SK-N-SH (cell line): Measurements from ENCODE around the gene ATP11A. TPM values are rescaled to one million over a fixed set of nuclear protein-coding genes. Genes with fewer than 3 reads are reported as not detected.

ENCODE experiments used
- CTCF ChIA-PET: fragments of 300-600, 350-600 bp; formaldehyde crosslinking; extraction: SDS; loops from one replicate; lab custom pipeline; 2021; lab: Yijun Ruan, JAX
- POLR2A ChIA-PET: fragments of 350-600 bp; sonication (Branson Sonifier 250); formaldehyde crosslinking; extraction: SDS; loops from one replicate; lab custom pipeline; 2020; ENCODE audit warnings: antibody characterized with exemption, inconsistent platforms; lab: Yijun Ruan, JAX
- DNase-seq: peaks from one replicate; pipeline ENCODE4 v3.0.0; 2012
- H2AFZ ChIP-seq: fragments of 200-600 bp; sonication (generic); 2 replicates; pipeline ENCODE4 v1.8.1; 2016; ENCODE audit warnings: antibody characterized with exemption, mild to moderate bottlenecking, low read depth
- H3F3A ChIP-seq: fragments of 200-600 bp; sonication (generic); replicated peaks from 2 replicates; pipeline ENCODE3; 2016; ENCODE audit warnings: antibody characterized with exemption, mild to moderate bottlenecking; ENCODE audit not compliant: insufficient read depth
- H3K27ac ChIP-seq, 2 experiments: fragments of 200-500 bp in 1 of 2; fragments of 200-600 bp in 1 of 2; sonication (Bioruptor generic) in 1 of 2; sonication (generic), shearing (Covaris generic) in 1 of 2; 2 replicates each; pipeline versions ENCODE4 v1.5.1 to v1.6.1; 2014 to 2016; ENCODE audit warnings: low read depth in 2 of 2, inconsistent platforms in 1 of 2, low read length in 1 of 2, mild to moderate bottlenecking in 1 of 2, mixed read lengths in 1 of 2
- H3K27me3 ChIP-seq: fragments of 200-600 bp; sonication (generic), shearing (Covaris generic); 2 replicates; pipeline ENCODE4 v1.6.1; 2016; ENCODE audit warnings: mixed run types; ENCODE audit not compliant: insufficient read depth
- H3K36me3 ChIP-seq, 2 experiments: fragments of 200-500 bp in 1 of 2; fragments of 200-600 bp in 1 of 2; sonication (Bioruptor generic) in 1 of 2; sonication (generic) in 1 of 2; replicated peaks in 1 of 2; 2 replicates each; pipeline versions ENCODE3 to v1.5.1; 2014 to 2016; ENCODE audit warnings: low read length in 1 of 2, mild to moderate bottlenecking in 1 of 2; ENCODE audit not compliant: insufficient read depth in 2 of 2, control insufficient read depth in 1 of 2
- H3K4me1 ChIP-seq, 2 experiments: fragments of 200-500 bp in 1 of 2; fragments of 200-600 bp in 1 of 2; sonication (Bioruptor generic) in 1 of 2; sonication (generic), shearing (Covaris generic) in 1 of 2; 2 replicates each; pipeline versions ENCODE4 v1.5.1 to v1.6.1; 2014 to 2016; ENCODE audit warnings: low read depth in 1 of 2, low read length in 1 of 2, mixed run types in 1 of 2; ENCODE audit not compliant: insufficient read depth in 2 of 2, control insufficient read depth in 1 of 2
- H3K4me2 ChIP-seq: fragments of 200-600 bp; sonication (generic), shearing (Covaris generic); 2 replicates; pipeline ENCODE4 v1.6.1; 2017; ENCODE audit warnings: mixed run types
- H3K4me3 ChIP-seq, 2 experiments: fragments of 200-500 bp in 1 of 2; fragments of 200-600 bp in 1 of 2; sonication (Bioruptor generic) in 1 of 2; sonication (generic), shearing (Covaris generic) in 1 of 2; 2 replicates each; pipeline versions ENCODE4 v1.5.1 to v1.8.1; 2014 to 2016; ENCODE audit warnings: low read depth in 2 of 2, inconsistent platforms in 1 of 2, low read length in 1 of 2, mild to moderate bottlenecking in 1 of 2, mixed read lengths in 1 of 2, moderate library complexity in 1 of 2
- H3K79me2 ChIP-seq: fragments of 200-600 bp; sonication (generic); 2 replicates; pipeline ENCODE4 v1.8.1; 2017; ENCODE audit warnings: mild to moderate bottlenecking; ENCODE audit not compliant: insufficient read depth
- H3K9ac ChIP-seq: fragments of 200-600 bp; sonication (generic); 2 replicates; pipeline ENCODE4 v1.6.1; 2017; ENCODE audit warnings: mixed run types
- H3K9me2 ChIP-seq: fragments of 200-600 bp; sonication (generic); 2 replicates; pipeline ENCODE4 v1.6.1; 2017; ENCODE audit warnings: mixed run types
- H3K9me3 ChIP-seq: fragments of 200-600 bp; sonication (generic); 2 replicates; pipeline ENCODE4 v1.6.1; 2017; ENCODE audit warnings: mixed run types, mild to moderate bottlenecking, moderate library complexity
- H4K20me1 ChIP-seq: fragments of 200-600 bp; sonication (generic); 2 replicates; pipeline ENCODE4 v1.6.1; 2017; ENCODE audit warnings: mild to moderate bottlenecking, mixed run types; ENCODE audit not compliant: insufficient read depth
- CHD2 ChIP-seq: fragments of 150-350 bp; IDR thresholded peaks from 2 replicates; pipeline ENCODE4 v1.6.1; 2018; ENCODE audit warnings: low read length; ENCODE audit not compliant: partially characterized antibody
- EP300 ChIP-seq, 2 experiments: IDR thresholded peaks; 2 replicates each; pipeline versions ENCODE4 v1.4.0 to v1.6.1; 2012; ENCODE audit warnings: borderline replicate concordance in 1 of 2, low read depth in 1 of 2, low read length in 1 of 2
- FOXM1 ChIP-seq: IDR thresholded peaks from 2 replicates; pipeline ENCODE4 v1.4.0; 2012; ENCODE audit warnings: low read depth, mild to moderate bottlenecking
- GATA2 ChIP-seq: sonication (generic); formaldehyde crosslinking; IDR thresholded peaks from 2 replicates; pipeline ENCODE4 v1.5.0; 2020; ENCODE audit warnings: mild to moderate bottlenecking, missing genetic modification reagents
- JUND ChIP-seq: IDR thresholded peaks from 2 replicates; pipeline ENCODE4 v1.4.0; 2012
- MXI1 ChIP-seq: IDR thresholded peaks from 2 replicates; pipeline ENCODE4 v1.6.1; 2012; ENCODE audit warnings: mild to moderate bottlenecking, low read depth, low read length, improper control_type of control experiment
- NFIC ChIP-seq: IDR thresholded peaks from 2 replicates; pipeline ENCODE4 v1.4.0; 2012; ENCODE audit warnings: borderline replicate concordance
- NRF1 ChIP-seq: IDR thresholded peaks from 2 replicates; pipeline ENCODE4 v1.6.1; 2012; ENCODE audit warnings: low read depth, mild to moderate bottlenecking, low read length
- RCOR1 ChIP-seq: fragments of 150-350 bp; IDR thresholded peaks from 2 replicates; pipeline ENCODE4 v1.6.1; 2017; ENCODE audit warnings: antibody characterized with exemption, low read length
- RXRA ChIP-seq: IDR thresholded peaks from 2 replicates; pipeline ENCODE4 v1.4.0; 2012; ENCODE audit warnings: low read depth, mild to moderate bottlenecking, borderline replicate concordance
- SIN3A ChIP-seq: IDR thresholded peaks from 2 replicates; pipeline ENCODE4 v1.6.1; 2012; ENCODE audit warnings: low read depth, mild to moderate bottlenecking, low read length, moderate library complexity, borderline replicate concordance
- SMC3 ChIP-seq: IDR thresholded peaks from 2 replicates; pipeline ENCODE4 v1.6.1; 2012; ENCODE audit warnings: low read depth, low read length, improper control_type of control experiment
- TCF12 ChIP-seq: IDR thresholded peaks from 2 replicates; pipeline ENCODE4 v1.4.0; 2012
- YY1 ChIP-seq: IDR thresholded peaks from 2 replicates; pipeline ENCODE4 v1.4.0; 2012; ENCODE audit warnings: low read depth, mild to moderate bottlenecking
- whole genome bisulfite sequencing: methylation state at CpG from one replicate; pipeline ENCODE4 v1.1.6; 2017; ENCODE audit warnings: low lambda C conversion rate; 5-methylcytosine and 5-hydroxymethylcytosine counted together
- polyA plus RNA-seq, 3 experiments: library from polyadenylated mRNA; depleted of rRNA; stranded (reverse); fragments of >200 nt; gene quantifications; 2 replicates each; pipeline ENCODE4 v1.2.3, GENCODE V29; 2012
- TF ChIP-seq, protein P1 (sequence below): fragments of 150-350 bp; IDR thresholded peaks from 2 replicates; pipeline ENCODE4 v1.6.1; 2017; ENCODE audit warnings: antibody characterized with exemption, low read length, low read depth, borderline replicate concordance
- TF ChIP-seq, protein P2 (sequence below): IDR thresholded peaks from 2 replicates; pipeline ENCODE4 v1.4.0; 2012; ENCODE audit warnings: low read depth, borderline replicate concordance
- TF ChIP-seq, protein P3 (sequence below): IDR thresholded peaks from 2 replicates; pipeline ENCODE4 v1.6.1; 2012; ENCODE audit warnings: mild to moderate bottlenecking, low read depth, low read length, moderate library complexity

Gene ATP11A
- polyA plus RNA-seq, 1 of the 3 experiments (the other 2 are of a cell fraction) = 4.1 TPM

DNA sequence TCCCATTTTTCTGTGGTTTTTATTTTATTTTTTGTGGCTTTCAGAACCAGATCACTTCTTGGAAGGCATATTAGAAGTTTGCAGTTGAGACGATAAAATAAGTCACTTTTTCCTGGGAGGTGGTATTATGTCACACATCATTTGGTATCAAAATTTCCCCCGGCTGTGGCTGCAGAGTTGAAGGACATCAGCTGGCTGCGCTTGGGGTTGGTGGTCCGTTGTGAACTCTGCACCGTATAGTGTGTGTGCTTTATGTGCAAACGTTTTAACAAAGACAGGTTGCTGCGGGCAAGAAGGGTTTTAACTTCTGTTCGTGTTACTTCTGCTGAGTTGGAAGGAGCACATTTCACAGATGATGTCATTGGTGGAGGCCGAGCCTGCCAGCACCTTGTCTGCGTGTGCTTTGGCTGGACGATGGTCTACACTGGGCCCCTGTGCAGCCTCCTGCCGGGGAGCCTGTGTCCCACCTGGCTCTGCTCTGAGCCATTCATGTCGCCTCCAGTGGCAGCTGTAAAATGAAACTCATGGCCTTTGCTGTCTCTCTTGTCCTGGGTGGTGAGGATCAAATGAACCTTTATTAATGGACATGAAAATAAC lies 9.6 kb downstream of the ATP11A start:
- no peaks in the 10 kb centered on the region for H3K9me3 ChIP-seq
- no peak overlapping the region for H2AFZ ChIP-seq
- H4K20me1 ChIP-seq = no peaks in the 10 kb centered on the region
- CTCF ChIA-PET = no interaction called here
- no peak overlapping the region for H3K27ac ChIP-seq
- DNase-seq = no peak
- no peak for TF ChIP-seq JUND
- no peak for TF ChIP-seq RCOR1
- TF ChIP-seq, protein P1, sequence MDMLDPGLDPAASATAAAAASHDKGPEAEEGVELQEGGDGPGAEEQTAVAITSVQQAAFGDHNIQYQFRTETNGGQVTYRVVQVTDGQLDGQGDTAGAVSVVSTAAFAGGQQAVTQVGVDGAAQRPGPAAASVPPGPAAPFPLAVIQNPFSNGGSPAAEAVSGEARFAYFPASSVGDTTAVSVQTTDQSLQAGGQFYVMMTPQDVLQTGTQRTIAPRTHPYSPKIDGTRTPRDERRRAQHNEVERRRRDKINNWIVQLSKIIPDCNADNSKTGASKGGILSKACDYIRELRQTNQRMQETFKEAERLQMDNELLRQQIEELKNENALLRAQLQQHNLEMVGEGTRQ = no peak
- TF ChIP-seq, protein P2, sequence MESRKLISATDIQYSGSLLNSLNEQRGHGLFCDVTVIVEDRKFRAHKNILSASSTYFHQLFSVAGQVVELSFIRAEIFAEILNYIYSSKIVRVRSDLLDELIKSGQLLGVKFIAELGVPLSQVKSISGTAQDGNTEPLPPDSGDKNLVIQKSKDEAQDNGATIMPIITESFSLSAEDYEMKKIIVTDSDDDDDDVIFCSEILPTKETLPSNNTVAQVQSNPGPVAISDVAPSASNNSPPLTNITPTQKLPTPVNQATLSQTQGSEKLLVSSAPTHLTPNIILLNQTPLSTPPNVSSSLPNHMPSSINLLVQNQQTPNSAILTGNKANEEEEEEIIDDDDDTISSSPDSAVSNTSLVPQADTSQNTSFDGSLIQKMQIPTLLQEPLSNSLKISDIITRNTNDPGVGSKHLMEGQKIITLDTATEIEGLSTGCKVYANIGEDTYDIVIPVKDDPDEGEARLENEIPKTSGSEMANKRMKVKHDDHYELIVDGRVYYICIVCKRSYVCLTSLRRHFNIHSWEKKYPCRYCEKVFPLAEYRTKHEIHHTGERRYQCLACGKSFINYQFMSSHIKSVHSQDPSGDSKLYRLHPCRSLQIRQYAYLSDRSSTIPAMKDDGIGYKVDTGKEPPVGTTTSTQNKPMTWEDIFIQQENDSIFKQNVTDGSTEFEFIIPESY = no peak
- TF ChIP-seq SMC3 = no peak
- TF ChIP-seq MXI1 = no peak
- TF ChIP-seq TCF12 = no peak
- TF ChIP-seq FOXM1 = no peak
- no peak for TF ChIP-seq NFIC
- no peak for TF ChIP-seq GATA2
- TF ChIP-seq, all 33 proteins: peak for 0
- Histone ChIP-seq H3K4me3 (no peak overlapping the region), H3K4me1 (peaks cover 0 to 5% of the 10 kb centered on the region in 2 experiments; a peak in 1 of 4 replicates), H3K9ac (no peak overlapping the region), H3K9me2 (no peaks in the 10 kb centered on the region), H3F3A (no peaks in the 10 kb centered on the region), H3K79me2 (peaks cover 8% of the 10 kb centered on the region; the same call in 1 of the 2 replicates), H3K36me3 (peaks cover 0 to 2% of the 10 kb centered on the region in 2 experiments), H3K4me2 (no peak overlapping the region), H3K27me3 (no peaks in the 10 kb centered on the region)
- POLR2A ChIA-PET = no interaction called here
- WGBS = 91% methylated on average over 13 of the region's 13 CpGs

DNA sequence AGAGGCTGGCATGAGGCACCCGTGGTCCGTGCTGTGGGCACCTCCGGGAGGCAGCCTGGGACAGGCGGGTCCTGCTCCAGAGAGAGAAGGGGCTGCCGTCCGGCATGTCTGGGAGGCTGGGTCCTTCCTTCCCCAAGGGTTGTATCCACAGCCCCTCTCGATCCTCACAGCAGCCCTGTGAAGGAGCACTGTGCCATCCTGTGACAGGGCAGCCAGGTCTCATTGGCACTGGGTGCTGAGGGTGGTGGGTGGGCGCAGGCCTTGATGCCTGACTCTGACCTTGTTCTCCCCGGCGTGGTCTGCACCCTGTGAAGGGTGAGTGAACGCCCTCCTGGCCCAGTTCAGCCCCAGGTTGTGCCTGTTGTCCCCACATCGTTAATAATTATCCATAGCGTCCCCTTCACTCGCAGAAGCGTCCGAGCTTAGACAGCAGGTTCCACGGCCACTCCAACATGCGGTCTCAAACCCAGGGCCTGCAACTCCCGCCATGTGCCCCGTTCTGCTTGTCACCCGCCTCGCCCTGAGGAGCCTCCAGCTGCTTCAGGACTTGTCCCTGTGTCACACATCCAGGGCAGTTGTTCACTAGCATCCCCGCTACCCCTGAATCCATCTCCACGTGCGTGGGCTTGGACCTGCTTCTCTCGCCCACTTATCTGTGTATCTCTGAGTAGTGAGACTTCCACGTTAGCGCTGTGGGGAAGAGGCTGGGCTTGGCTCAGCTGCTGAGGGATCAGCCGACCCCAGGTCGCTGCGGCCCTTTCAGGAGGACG lies 10.6 kb downstream of the ATP11A start:
- H3F3A ChIP-seq = no peaks in the 10 kb centered on the region
- H3K9ac ChIP-seq = no peak overlapping the region
- ChIA-PET CTCF (no interaction called here), POLR2A (no interaction called here)
- peaks cover 0 to under 1% of the 10 kb centered on the region in 2 experiments for H3K36me3 ChIP-seq
- peaks cover 0 to 5% of the 10 kb centered on the region in 2 experiments; a peak in 1 of 4 replicates for H3K4me1 ChIP-seq
- H3K9me3 ChIP-seq = no peaks in the 10 kb centered on the region
- no peaks in the 10 kb centered on the region for H3K9me2 ChIP-seq
- no peak for DNase-seq
- H4K20me1 ChIP-seq = no peaks in the 10 kb centered on the region
- H3K4me2 ChIP-seq = no peak overlapping the region
- H2AFZ ChIP-seq = no peak overlapping the region
- WGBS = 97% methylated on average over 24 of the region's 32 CpGs
- H3K27ac ChIP-seq = no peak overlapping the region
- no peak overlapping the region for H3K4me3 ChIP-seq
- peaks cover 8% of the 10 kb centered on the region; the same call in 1 of the 2 replicates for H3K79me2 ChIP-seq
- H3K27me3 ChIP-seq = no peaks in the 10 kb centered on the region
- TF ChIP-seq, protein P3, sequence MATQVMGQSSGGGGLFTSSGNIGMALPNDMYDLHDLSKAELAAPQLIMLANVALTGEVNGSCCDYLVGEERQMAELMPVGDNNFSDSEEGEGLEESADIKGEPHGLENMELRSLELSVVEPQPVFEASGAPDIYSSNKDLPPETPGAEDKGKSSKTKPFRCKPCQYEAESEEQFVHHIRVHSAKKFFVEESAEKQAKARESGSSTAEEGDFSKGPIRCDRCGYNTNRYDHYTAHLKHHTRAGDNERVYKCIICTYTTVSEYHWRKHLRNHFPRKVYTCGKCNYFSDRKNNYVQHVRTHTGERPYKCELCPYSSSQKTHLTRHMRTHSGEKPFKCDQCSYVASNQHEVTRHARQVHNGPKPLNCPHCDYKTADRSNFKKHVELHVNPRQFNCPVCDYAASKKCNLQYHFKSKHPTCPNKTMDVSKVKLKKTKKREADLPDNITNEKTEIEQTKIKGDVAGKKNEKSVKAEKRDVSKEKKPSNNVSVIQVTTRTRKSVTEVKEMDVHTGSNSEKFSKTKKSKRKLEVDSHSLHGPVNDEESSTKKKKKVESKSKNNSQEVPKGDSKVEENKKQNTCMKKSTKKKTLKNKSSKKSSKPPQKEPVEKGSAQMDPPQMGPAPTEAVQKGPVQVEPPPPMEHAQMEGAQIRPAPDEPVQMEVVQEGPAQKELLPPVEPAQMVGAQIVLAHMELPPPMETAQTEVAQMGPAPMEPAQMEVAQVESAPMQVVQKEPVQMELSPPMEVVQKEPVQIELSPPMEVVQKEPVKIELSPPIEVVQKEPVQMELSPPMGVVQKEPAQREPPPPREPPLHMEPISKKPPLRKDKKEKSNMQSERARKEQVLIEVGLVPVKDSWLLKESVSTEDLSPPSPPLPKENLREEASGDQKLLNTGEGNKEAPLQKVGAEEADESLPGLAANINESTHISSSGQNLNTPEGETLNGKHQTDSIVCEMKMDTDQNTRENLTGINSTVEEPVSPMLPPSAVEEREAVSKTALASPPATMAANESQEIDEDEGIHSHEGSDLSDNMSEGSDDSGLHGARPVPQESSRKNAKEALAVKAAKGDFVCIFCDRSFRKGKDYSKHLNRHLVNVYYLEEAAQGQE = no peak
- TF ChIP-seq EP300 (IDR thresholded peaks at IDR 0.05; ENCODE audit: borderline replicate concordance in 1 of 2, low read depth in 1 of 2, low read length in 1 of 2) = no peak
- no peak for TF ChIP-seq RXRA
- no peak for TF ChIP-seq CHD2
- no peak for TF ChIP-seq GATA2
- TF ChIP-seq, protein P1 = no peak
- TF ChIP-seq SMC3 = no peak
- no peak for TF ChIP-seq TCF12
- no peak for TF ChIP-seq YY1
- no peak for TF ChIP-seq NRF1
- no peak for TF ChIP-seq SIN3A
